ENCODE measurements around the gene SESN1.

SESN1 gene

GRCh38 chr6:109058620-109059019 lies 36.0 kb downstream of the SESN1 start:
- no peak for DNase-seq

GRCh38 chr6:109056661-109057060 lies 38.0 kb downstream of the SESN1 start:
- no peak for DNase-seq

GRCh38 chr6:109055771-109056235 lies 38.8 kb downstream of the SESN1 start:
- DNase-seq: no peak

GRCh38 chr6:109053336-109053735 lies 41.3 kb downstream of the SESN1 start:
- DNase-seq: no peak

- DNase-seq: no peak
Observed at GRCh38 chr6:109052852-109053251, 41.8 kb downstream of the SESN1 start.

- no peak for DNase-seq
Observed at GRCh38 chr6:109052018-109052651, 42.5 kb downstream of the SESN1 start.

GRCh38 chr6:109051301-109052017 lies 43.2 kb downstream of the SESN1 start:
- no peak for DNase-seq

GRCh38 chr6:109050447-109051102 lies 44.1 kb downstream of the SESN1 start:
- no peak for DNase-seq

- DNase-seq: no peak
Observed at GRCh38 chr6:109050012-109050411, 44.6 kb downstream of the SESN1 start.

- DNase-seq: no peak
Observed at GRCh38 chr6:109048670-109049415, 45.8 kb downstream of the SESN1 start.

- DNase-seq: no peak
Observed at GRCh38 chr6:109048176-109048575, 46.5 kb downstream of the SESN1 start.

- no peak for DNase-seq
Observed at GRCh38 chr6:109045493-109045892, 49.2 kb downstream of the SESN1 start.

GRCh38 chr6:109039795-109040194 lies 54.9 kb downstream of the SESN1 start:
- DNase-seq: no peak

GRCh38 chr6:109038837-109039398 lies 55.7 kb downstream of the SESN1 start:
- no peak for DNase-seq

- DNase-seq: peak in 1 of 2 donors; percentile 66
Observed at GRCh38 chr6:109036574-109037294, 57.9 kb downstream of the SESN1 start.

GRCh38 chr6:109034526-109034925 lies 60.1 kb downstream of the SESN1 start:
- DNase-seq: no peak

- DNase-seq: no peak
Observed at GRCh38 chr6:109033655-109034054, 61.0 kb downstream of the SESN1 start.

GRCh38 chr6:109031416-109031815 lies 63.2 kb downstream of the SESN1 start:
- no peak for DNase-seq

- DNase-seq: no peak
Observed at GRCh38 chr6:109029313-109029712, 65.3 kb downstream of the SESN1 start.

GRCh38 chr6:109028439-109028838 lies 66.2 kb downstream of the SESN1 start:
- DNase-seq: no peak

GRCh38 chr6:109027964-109028363 lies 66.7 kb downstream of the SESN1 start:
- no peak for DNase-seq

- DNase-seq: no peak
Observed at GRCh38 chr6:109025639-109026038, 69.0 kb downstream of the SESN1 start.

All from CD4-positive, alpha-beta T cell treated with Interleukin-4 for 1 hour (primary cell).